ENCODE results near the gene DIAPH1. TPM values are rescaled to one million over a fixed set of nuclear protein-coding genes. Genes with fewer than 3 reads are reported as not detected.

DIAPH1 gene
- total RNA-seq, 1 donor from 2014 or later: 63.5 TPM

GRCh38 chr5:141570655-141571054 is 48.1 kb downstream of the DIAPH1 start:
- Mint-ChIP-seq H3K27me3 (no peaks in the 10 kb centered on the region), H3K27ac (no peak overlapping the region), H3K4me1 (ENCODE audit: low read depth) (no peaks in the 10 kb centered on the region), H3K9me3 (ENCODE audit: low read depth) (no peaks in the 10 kb centered on the region), H3K4me3 (ENCODE audit: low read depth) (no peak overlapping the region), H3K36me3 (ENCODE audit: insufficient read depth) (peaks cover 15% of the 10 kb centered on the region)
- no peak for TF ChIP-seq CTCF (IDR thresholded peaks at IDR 0.05; ENCODE audit: unreplicated experiment)
- DNase-seq (ENCODE audit: low spot score, unreplicated experiment): no peak

GRCh38 chr5:141567513-141568117 is 51.2 kb downstream of the DIAPH1 start:
- Mint-ChIP-seq H3K36me3 (ENCODE audit: insufficient read depth) (peaks cover 23% of the 10 kb centered on the region), H3K9me3 (ENCODE audit: low read depth) (peaks cover 4% of the 10 kb centered on the region), H3K4me3 (ENCODE audit: low read depth) (no peak overlapping the region), H3K4me1 (ENCODE audit: low read depth) (peaks cover 6% of the 10 kb centered on the region), H3K27me3 (no peaks in the 10 kb centered on the region), H3K27ac (no peak overlapping the region)
- peak; percentile 92 for TF ChIP-seq CTCF (IDR thresholded peaks at IDR 0.05; ENCODE audit: unreplicated experiment)
- no peak for DNase-seq (ENCODE audit: low spot score, unreplicated experiment)

GRCh38 chr5:141565826-141566570 is 52.8 kb downstream of the DIAPH1 start:
- H3K4me3 Mint-ChIP-seq (ENCODE audit: low read depth): no peak overlapping the region
- H3K27me3 Mint-ChIP-seq: no peaks in the 10 kb centered on the region
- H3K27ac Mint-ChIP-seq: peak overlapping the region; percentile 8
- peaks cover 26% of the 10 kb centered on the region for H3K36me3 Mint-ChIP-seq (ENCODE audit: insufficient read depth)
- peaks cover 4% of the 10 kb centered on the region for H3K9me3 Mint-ChIP-seq (ENCODE audit: low read depth)
- no peak for DNase-seq (ENCODE audit: low spot score, unreplicated experiment)
- no peak for TF ChIP-seq CTCF (IDR thresholded peaks at IDR 0.05; ENCODE audit: unreplicated experiment)
- peaks cover 6% of the 10 kb centered on the region for H3K4me1 Mint-ChIP-seq (ENCODE audit: low read depth)

GRCh38 chr5:141564216-141564692 is 54.5 kb downstream of the DIAPH1 start:
- H3K27me3 Mint-ChIP-seq: no peaks in the 10 kb centered on the region
- peaks cover 27% of the 10 kb centered on the region for H3K36me3 Mint-ChIP-seq (ENCODE audit: insufficient read depth)
- H3K4me1 Mint-ChIP-seq (ENCODE audit: low read depth): peaks cover 16% of the 10 kb centered on the region
- peaks cover 4% of the 10 kb centered on the region for H3K9me3 Mint-ChIP-seq (ENCODE audit: low read depth)
- DNase-seq (ENCODE audit: low spot score, unreplicated experiment): peak; percentile 27
- TF ChIP-seq CTCF (IDR thresholded peaks at IDR 0.05; ENCODE audit: unreplicated experiment): peak; percentile 91
- no peak overlapping the region for H3K4me3 Mint-ChIP-seq (ENCODE audit: low read depth)
- H3K27ac Mint-ChIP-seq: peak overlapping the region; percentile 91

- H3K9me3 Mint-ChIP-seq (ENCODE audit: low read depth): peaks cover 4% of the 10 kb centered on the region
- peak overlapping the region; percentile 100 for H3K27ac Mint-ChIP-seq
- H3K4me3 Mint-ChIP-seq (ENCODE audit: low read depth): peak overlapping the region; percentile 65
- peaks cover 36% of the 10 kb centered on the region for H3K36me3 Mint-ChIP-seq (ENCODE audit: insufficient read depth)
- DNase-seq (ENCODE audit: low spot score, unreplicated experiment): peak; percentile 51
- no peaks in the 10 kb centered on the region for H3K27me3 Mint-ChIP-seq
- peaks cover 16% of the 10 kb centered on the region for H3K4me1 Mint-ChIP-seq (ENCODE audit: low read depth)
- peak; percentile 72 for TF ChIP-seq CTCF (IDR thresholded peaks at IDR 0.05; ENCODE audit: unreplicated experiment)
Observed at GRCh38 chr5:141560725-141561483, 57.9 kb downstream of the DIAPH1 start.
